Measurements from ENCODE around the gene CEBPE.

GRCh38 chr14:23089498-23090253 lies 29.4 kb downstream of the CEBPE start:
- TF ChIP-seq POLR2A (IDR thresholded peaks at IDR 0.05) (no peak), CTCF (IDR thresholded peaks at IDR 0.05) (no peak)
